Parathyroid adenoma (tissue), 2 donors: ENCODE data around the gene PRDM16.

ENCODE experiments used
- H2AFZ ChIP-seq: fragments of 300-600 bp; sonication (generic); one replicate; pipeline ENCODE4 v1.7.0; 2017; ENCODE audit warnings: antibody characterized with exemption, mild to moderate bottlenecking
- H3K27ac ChIP-seq: fragments of 300-600 bp; sonication (generic); one replicate; pipeline ENCODE4 v1.7.0; 2017
- H3K27me3 ChIP-seq: fragments of 300-600 bp; sonication (generic); one replicate; pipeline ENCODE4 v1.7.0; 2017; ENCODE audit warnings: low read length; ENCODE audit not compliant: control insufficient read depth, insufficient read depth
- H3K36me3 ChIP-seq: fragments of 300-600 bp; sonication (generic); one replicate; pipeline ENCODE4 v1.7.0; 2017; ENCODE audit warnings: low read length; ENCODE audit not compliant: control insufficient read depth, insufficient read depth
- H3K4me1 ChIP-seq: fragments of 300-600 bp; sonication (generic); one replicate; pipeline ENCODE4 v1.7.0; 2017; ENCODE audit warnings: control low read depth
- H3K4me2 ChIP-seq: fragments of 300-600 bp; sonication (generic); one replicate; pipeline ENCODE4 v1.7.0; 2017; ENCODE audit warnings: low read length
- H3K4me3 ChIP-seq: fragments of 300-600 bp; sonication (generic); one replicate; pipeline ENCODE4 v1.7.0; 2017; ENCODE audit warnings: low read depth, low read length
- H3K79me2 ChIP-seq: fragments of 300-600 bp; sonication (generic); one replicate; pipeline ENCODE4 v1.7.0; 2017; ENCODE audit warnings: control low read depth
- H3K9ac ChIP-seq: fragments of 300-600 bp; sonication (generic); one replicate; pipeline ENCODE4 v1.7.0; 2017; ENCODE audit warnings: mild to moderate bottlenecking
- H3K9me3 ChIP-seq: fragments of 300-600 bp; sonication (generic); one replicate; pipeline ENCODE4 v1.7.0; 2017; ENCODE audit warnings: low read length; ENCODE audit not compliant: control insufficient read depth
- CTCF ChIP-seq: fragments of 300-600 bp; sonication (generic); IDR thresholded peaks from one replicate; pipeline ENCODE4 v1.7.0; 2017; ENCODE audit warnings: antibody characterized with exemption, mild to moderate bottlenecking
- donor health status: primary hyperparathyroidism.

PRDM16 gene

GRCh38 chr1:3404301-3404700 is 335.3 kb downstream of the PRDM16 start:
- no peaks in the 10 kb centered on the region for H3K27me3 ChIP-seq
- TF ChIP-seq CTCF, result no peak
- no peak overlapping the region for H3K4me3 ChIP-seq

DNA sequence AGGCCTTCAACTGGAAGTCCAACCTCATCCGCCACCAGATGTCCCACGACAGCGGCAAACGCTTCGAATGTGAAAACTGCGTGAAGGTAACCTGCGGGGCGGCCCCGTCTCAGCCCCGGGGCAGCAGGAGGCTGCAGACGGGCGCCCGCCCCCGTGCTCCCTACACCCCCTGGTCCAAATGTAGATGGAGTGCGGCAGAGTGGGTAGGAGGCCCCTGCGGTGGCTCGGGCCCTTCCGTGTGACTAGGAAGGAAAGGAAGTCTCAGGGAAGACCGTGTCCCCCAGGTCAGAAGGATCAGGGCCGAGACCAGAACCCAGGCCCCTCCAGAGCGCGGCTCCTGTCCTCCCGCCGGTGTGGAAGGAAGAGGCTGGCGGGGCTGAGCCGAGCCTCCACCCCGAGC is 335.8 kb downstream of the PRDM16 start:
- no peaks in the 10 kb centered on the region for H3K4me1 ChIP-seq
- H3K9ac ChIP-seq, result no peak overlapping the region
- no peak overlapping the region for H3K27ac ChIP-seq
- H2AFZ ChIP-seq, result no peak overlapping the region
- no peak overlapping the region for H3K4me2 ChIP-seq
- no peaks in the 10 kb centered on the region for H3K9me3 ChIP-seq
- no peaks in the 10 kb centered on the region for H3K36me3 ChIP-seq
- H3K79me2 ChIP-seq, result no peaks in the 10 kb centered on the region
- no peak for TF ChIP-seq CTCF
- H3K27me3 ChIP-seq, result no peaks in the 10 kb centered on the region
- H3K4me3 ChIP-seq, result no peak overlapping the region

More at GRCh38 chr1:3404301-3404700, 335.3 kb downstream of the PRDM16 start:
- Histone ChIP-seq H2AFZ (no peak overlapping the region), H3K4me2 (no peak overlapping the region), H3K27ac (no peak overlapping the region), H3K4me1 (no peaks in the 10 kb centered on the region), H3K9me3 (no peaks in the 10 kb centered on the region), H3K9ac (no peak overlapping the region), H3K36me3 (no peaks in the 10 kb centered on the region), H3K79me2 (no peaks in the 10 kb centered on the region)

DNA sequence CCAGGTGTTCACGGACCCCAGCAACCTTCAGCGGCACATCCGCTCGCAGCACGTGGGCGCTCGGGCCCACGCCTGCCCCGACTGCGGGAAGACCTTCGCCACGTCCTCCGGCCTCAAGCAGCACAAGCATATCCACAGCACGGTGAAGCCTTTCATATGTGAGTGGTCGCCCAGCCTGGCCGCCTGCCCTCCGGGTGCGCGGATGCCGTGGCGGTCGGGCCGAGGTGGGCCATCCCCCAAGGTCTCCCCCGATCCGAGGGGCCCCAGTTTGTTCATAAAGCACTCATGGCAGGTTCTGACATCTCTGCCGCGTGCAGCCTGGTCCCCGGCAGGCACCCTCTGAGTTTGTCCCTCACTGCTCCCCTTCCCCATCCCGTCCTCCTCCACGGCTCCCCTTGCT is 336.5 kb downstream of the PRDM16 start:
- Histone ChIP-seq H3K4me1 (no peaks in the 10 kb centered on the region), H3K79me2 (no peaks in the 10 kb centered on the region), H3K9ac (no peak overlapping the region), H2AFZ (no peak overlapping the region), H3K9me3 (no peaks in the 10 kb centered on the region), H3K4me2 (no peak overlapping the region), H3K27ac (no peak overlapping the region), H3K27me3 (no peaks in the 10 kb centered on the region), H3K36me3 (no peaks in the 10 kb centered on the region), H3K4me3 (no peak overlapping the region)
- no peak for TF ChIP-seq CTCF

GRCh38 chr1:3405974-3406867 is 337.2 kb downstream of the PRDM16 start:
- no peaks in the 10 kb centered on the region for H3K9me3 ChIP-seq
- H3K36me3 ChIP-seq, result no peaks in the 10 kb centered on the region
- no peak overlapping the region for H3K27ac ChIP-seq
- H3K27me3 ChIP-seq, result no peaks in the 10 kb centered on the region
- H2AFZ ChIP-seq, result no peak overlapping the region
- no peak overlapping the region for H3K9ac ChIP-seq
- no peak overlapping the region for H3K4me3 ChIP-seq
- no peak overlapping the region for H3K4me2 ChIP-seq
- no peaks in the 10 kb centered on the region for H3K4me1 ChIP-seq
- H3K79me2 ChIP-seq, result no peaks in the 10 kb centered on the region
- TF ChIP-seq CTCF, result no peak

- Histone ChIP-seq H3K27me3 (no peaks in the 10 kb centered on the region), H3K27ac (no peak overlapping the region), H3K36me3 (no peaks in the 10 kb centered on the region), H3K4me1 (no peaks in the 10 kb centered on the region), H2AFZ (no peak overlapping the region), H3K9me3 (no peaks in the 10 kb centered on the region), H3K4me2 (no peak overlapping the region), H3K4me3 (no peak overlapping the region), H3K9ac (no peak overlapping the region), H3K79me2 (no peaks in the 10 kb centered on the region)
- no peak for TF ChIP-seq CTCF
Measured at GRCh38 chr1:3407021-3407420, 338.0 kb downstream of the PRDM16 start.
